ENCODE data around the gene DCTN2.

DNA sequence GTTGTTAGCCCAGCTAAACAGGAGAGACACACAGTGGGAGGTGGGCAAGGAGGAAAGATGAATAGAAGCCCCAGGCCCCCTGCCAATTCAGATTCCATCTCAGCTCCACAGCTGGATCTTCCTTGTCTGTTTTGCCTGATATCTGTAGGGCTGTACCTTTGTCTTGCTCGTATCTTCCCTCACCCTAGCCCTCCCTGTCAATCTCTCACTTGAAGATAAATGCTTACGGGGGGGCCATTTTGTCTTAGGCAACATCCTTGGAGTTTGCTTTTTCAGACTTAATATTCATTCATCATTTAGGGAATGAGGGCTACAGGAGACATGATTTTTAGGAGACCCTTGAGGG is 5.3 kb upstream of the DCTN2 start:
- TF ChIP-seq, protein P1, sequence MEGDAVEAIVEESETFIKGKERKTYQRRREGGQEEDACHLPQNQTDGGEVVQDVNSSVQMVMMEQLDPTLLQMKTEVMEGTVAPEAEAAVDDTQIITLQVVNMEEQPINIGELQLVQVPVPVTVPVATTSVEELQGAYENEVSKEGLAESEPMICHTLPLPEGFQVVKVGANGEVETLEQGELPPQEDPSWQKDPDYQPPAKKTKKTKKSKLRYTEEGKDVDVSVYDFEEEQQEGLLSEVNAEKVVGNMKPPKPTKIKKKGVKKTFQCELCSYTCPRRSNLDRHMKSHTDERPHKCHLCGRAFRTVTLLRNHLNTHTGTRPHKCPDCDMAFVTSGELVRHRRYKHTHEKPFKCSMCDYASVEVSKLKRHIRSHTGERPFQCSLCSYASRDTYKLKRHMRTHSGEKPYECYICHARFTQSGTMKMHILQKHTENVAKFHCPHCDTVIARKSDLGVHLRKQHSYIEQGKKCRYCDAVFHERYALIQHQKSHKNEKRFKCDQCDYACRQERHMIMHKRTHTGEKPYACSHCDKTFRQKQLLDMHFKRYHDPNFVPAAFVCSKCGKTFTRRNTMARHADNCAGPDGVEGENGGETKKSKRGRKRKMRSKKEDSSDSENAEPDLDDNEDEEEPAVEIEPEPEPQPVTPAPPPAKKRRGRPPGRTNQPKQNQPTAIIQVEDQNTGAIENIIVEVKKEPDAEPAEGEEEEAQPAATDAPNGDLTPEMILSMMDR (IDR thresholded peaks at IDR 0.05), result no peak
- TF ChIP-seq POLR2A (IDR thresholded peaks at IDR 0.05), result no peak

Data from Peyer's patch (tissue), 4 donors.